HepG2 (cell line): ENCODE data around the gene VWA1. TPM values are rescaled to one million over a fixed set of nuclear protein-coding genes. Genes with fewer than 3 reads are reported as not detected.

Experiments
- ASH2L ChIP-seq: fragments of 300-600, 200-600 bp; sonication (generic); IDR thresholded peaks from 2 replicates; pipeline ENCODE4 v1.7.0; 2017; ENCODE audit warnings: low read depth, mild to moderate bottlenecking, moderate library complexity, mixed read lengths, low read length; ENCODE audit not compliant: insufficient read length
- ELK4 ChIP-seq: sonication (generic); formaldehyde crosslinking; IDR thresholded peaks from 2 replicates; pipeline ENCODE4 v1.9.0; 2021; ENCODE audit warnings: missing genetic modification reagents, borderline replicate concordance
- ETV6 ChIP-seq: sonication (generic); formaldehyde crosslinking; conservative IDR thresholded peaks from 2 replicates; pipeline ENCODE4 v1.4.0; 2020; ENCODE audit warnings: missing genetic modification reagents
- FOXA1 ChIP-seq, 2 experiments: fragments of 450-650 bp in 1 of 2; sonication (generic) in 1 of 2; formaldehyde crosslinking in 1 of 2; IDR thresholded peaks; 2 replicates each; pipeline versions ENCODE4 v1.4.0 to v1.6.1; 2016 to 2020; ENCODE audit warnings: missing genetic modification reagents in 1 of 2
- GABPA ChIP-seq, 2 experiments: IDR thresholded peaks; 2 replicates each; pipeline ENCODE4 v1.6.1; 2011 to 2016; ENCODE audit warnings: low read depth in 2 of 2, low read length in 1 of 2, missing biosample characterization in 1 of 2, missing genetic modification characterization in 1 of 2
- ZBTB3 ChIP-seq: sonication (generic); formaldehyde crosslinking; IDR thresholded peaks from 2 replicates; pipeline ENCODE4 v1.4.0; 2020; ENCODE audit warnings: low read depth, mild to moderate bottlenecking, moderate library complexity, missing genetic modification reagents, borderline replicate concordance
- ZC3H13 ChIP-seq: sonication (generic); formaldehyde crosslinking; IDR thresholded peaks from 2 replicates; pipeline ENCODE4 v1.8.1; 2023; ENCODE audit warnings: mild to moderate bottlenecking, missing genetic modification reagents, moderate library complexity
- ZFP37 ChIP-seq: sonication (generic); formaldehyde crosslinking; IDR thresholded peaks from 2 replicates; pipeline ENCODE4 v1.4.0; 2020; ENCODE audit warnings: missing genetic modification reagents, borderline replicate concordance
- ZHX1 ChIP-seq: sonication (generic); formaldehyde crosslinking; IDR thresholded peaks from 2 replicates; pipeline ENCODE4 v1.8.1; 2022; ENCODE audit warnings: low read depth, mild to moderate bottlenecking, missing genetic modification reagents
- ZNF564 ChIP-seq: sonication (generic); formaldehyde crosslinking; IDR thresholded peaks from 2 replicates; pipeline ENCODE4 v1.8.1; 2023; ENCODE audit warnings: mild to moderate bottlenecking, missing genetic modification reagents
- ZSCAN30 ChIP-seq: sonication (generic); formaldehyde crosslinking; IDR thresholded peaks from 2 replicates; pipeline ENCODE4 v1.5.0; 2020; ENCODE audit warnings: mild to moderate bottlenecking, missing genetic modification reagents
- polyA plus RNA-seq, 8 experiments: library from polyadenylated mRNA; depleted of rRNA in 3 of 8; stranded (reverse) in 7 of 8; unstranded in 1 of 8; fragments of >200 nt; fragmentation: Illumina TruSeq in 4 of 8; extraction: Trizol in 4 of 8; gene quantifications; 2 replicates each; pipeline versions ENCODE4 v1.2.1 to v1.2.3, GENCODE V29; 2011 to 2016; ENCODE audit warnings: low read depth in 4 of 8, missing spikeins in 1 of 8, mixed read lengths in 1 of 8; ENCODE audit not compliant: insufficient read depth in 1 of 8
- total RNA-seq, 5 experiments: library from RNA; depleted of rRNA; stranded (reverse); fragments of >200 nt; fragmentation: Illumina TruSeq; extraction: Trizol; gene quantifications; 2 replicates each; pipeline ENCODE4 v1.2.3, GENCODE V29; 2016; ENCODE audit warnings: low read depth in 1 of 5
- TF ChIP-seq, protein P1 (sequence below): sonication (generic); formaldehyde crosslinking; IDR thresholded peaks from 2 replicates; pipeline ENCODE4 v1.4.0; 2020; ENCODE audit warnings: missing genetic modification reagents
- TF ChIP-seq, protein P2 (sequence below): sonication (generic); formaldehyde crosslinking; IDR thresholded peaks from 2 replicates; pipeline ENCODE4 v1.5.0; 2020; ENCODE audit warnings: mild to moderate bottlenecking, missing genetic modification reagents, moderate library complexity

Gene VWA1
- total and polyA plus RNA-seq, 2 of the 13 experiments (the other 11 are each of a cell fraction or from before 2014, with no cell fraction given) = 40.9 to 57.5 TPM

GRCh38 chr1:1430992-1431844 is 4.3 kb upstream of the VWA1 start (continued):
- TF ChIP-seq, protein P1, sequence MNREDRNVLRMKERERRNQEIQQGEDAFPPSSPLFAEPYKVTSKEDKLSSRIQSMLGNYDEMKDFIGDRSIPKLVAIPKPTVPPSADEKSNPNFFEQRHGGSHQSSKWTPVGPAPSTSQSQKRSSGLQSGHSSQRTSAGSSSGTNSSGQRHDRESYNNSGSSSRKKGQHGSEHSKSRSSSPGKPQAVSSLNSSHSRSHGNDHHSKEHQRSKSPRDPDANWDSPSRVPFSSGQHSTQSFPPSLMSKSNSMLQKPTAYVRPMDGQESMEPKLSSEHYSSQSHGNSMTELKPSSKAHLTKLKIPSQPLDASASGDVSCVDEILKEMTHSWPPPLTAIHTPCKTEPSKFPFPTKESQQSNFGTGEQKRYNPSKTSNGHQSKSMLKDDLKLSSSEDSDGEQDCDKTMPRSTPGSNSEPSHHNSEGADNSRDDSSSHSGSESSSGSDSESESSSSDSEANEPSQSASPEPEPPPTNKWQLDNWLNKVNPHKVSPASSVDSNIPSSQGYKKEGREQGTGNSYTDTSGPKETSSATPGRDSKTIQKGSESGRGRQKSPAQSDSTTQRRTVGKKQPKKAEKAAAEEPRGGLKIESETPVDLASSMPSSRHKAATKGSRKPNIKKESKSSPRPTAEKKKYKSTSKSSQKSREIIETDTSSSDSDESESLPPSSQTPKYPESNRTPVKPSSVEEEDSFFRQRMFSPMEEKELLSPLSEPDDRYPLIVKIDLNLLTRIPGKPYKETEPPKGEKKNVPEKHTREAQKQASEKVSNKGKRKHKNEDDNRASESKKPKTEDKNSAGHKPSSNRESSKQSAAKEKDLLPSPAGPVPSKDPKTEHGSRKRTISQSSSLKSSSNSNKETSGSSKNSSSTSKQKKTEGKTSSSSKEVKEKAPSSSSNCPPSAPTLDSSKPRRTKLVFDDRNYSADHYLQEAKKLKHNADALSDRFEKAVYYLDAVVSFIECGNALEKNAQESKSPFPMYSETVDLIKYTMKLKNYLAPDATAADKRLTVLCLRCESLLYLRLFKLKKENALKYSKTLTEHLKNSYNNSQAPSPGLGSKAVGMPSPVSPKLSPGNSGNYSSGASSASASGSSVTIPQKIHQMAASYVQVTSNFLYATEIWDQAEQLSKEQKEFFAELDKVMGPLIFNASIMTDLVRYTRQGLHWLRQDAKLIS = peak; percentile 3; the same call in 1 of the 2 replicates
- no peak for TF ChIP-seq FOXA1 (IDR thresholded peaks at IDR 0.05)
- no peak for TF ChIP-seq FOXA1 (CRISPR knock-in tag; IDR thresholded peaks at IDR 0.05)
- no peak for TF ChIP-seq ZBTB3 (CRISPR knock-in tag)
- no peak for TF ChIP-seq ZC3H13 (CRISPR knock-in tag)
- TF ChIP-seq, protein P2, sequence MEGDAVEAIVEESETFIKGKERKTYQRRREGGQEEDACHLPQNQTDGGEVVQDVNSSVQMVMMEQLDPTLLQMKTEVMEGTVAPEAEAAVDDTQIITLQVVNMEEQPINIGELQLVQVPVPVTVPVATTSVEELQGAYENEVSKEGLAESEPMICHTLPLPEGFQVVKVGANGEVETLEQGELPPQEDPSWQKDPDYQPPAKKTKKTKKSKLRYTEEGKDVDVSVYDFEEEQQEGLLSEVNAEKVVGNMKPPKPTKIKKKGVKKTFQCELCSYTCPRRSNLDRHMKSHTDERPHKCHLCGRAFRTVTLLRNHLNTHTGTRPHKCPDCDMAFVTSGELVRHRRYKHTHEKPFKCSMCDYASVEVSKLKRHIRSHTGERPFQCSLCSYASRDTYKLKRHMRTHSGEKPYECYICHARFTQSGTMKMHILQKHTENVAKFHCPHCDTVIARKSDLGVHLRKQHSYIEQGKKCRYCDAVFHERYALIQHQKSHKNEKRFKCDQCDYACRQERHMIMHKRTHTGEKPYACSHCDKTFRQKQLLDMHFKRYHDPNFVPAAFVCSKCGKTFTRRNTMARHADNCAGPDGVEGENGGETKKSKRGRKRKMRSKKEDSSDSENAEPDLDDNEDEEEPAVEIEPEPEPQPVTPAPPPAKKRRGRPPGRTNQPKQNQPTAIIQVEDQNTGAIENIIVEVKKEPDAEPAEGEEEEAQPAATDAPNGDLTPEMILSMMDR (CRISPR knock-in tag) = no peak
- no peak for TF ChIP-seq GABPA (IDR thresholded peaks at IDR 0.05; ENCODE audit: low read depth, low read length)
- no peak for TF ChIP-seq GABPA (CRISPR knock-in tag; IDR thresholded peaks at IDR 0.05; ENCODE audit: low read depth)
- TF ChIP-seq ELK4 (CRISPR knock-in tag) = 0 out of 2 replicates have a peak, but pooled peaks have one; percentile 22
- no peak for TF ChIP-seq ZSCAN30 (CRISPR knock-in tag)
- TF ChIP-seq ZFP37 = no peak
- peak; percentile 20 for TF ChIP-seq ASH2L
- TF ChIP-seq ZNF564 (CRISPR knock-in tag) = no peak
- no peak for TF ChIP-seq ZHX1 (CRISPR knock-in tag)
- TF ChIP-seq ETV6 = no peak
